Progenitor cell of endocrine pancreas (in vitro differentiated cells): Measurements from ENCODE around the gene GNAI3. TPM values are rescaled to one million over a fixed set of nuclear protein-coding genes. Genes with fewer than 3 reads are reported as not detected.
A peak's percentile ranks its signal among the peaks of the same experiment; 100 is the strongest.

Source experiments
- DNase-seq: peaks from one replicate; pipeline ENCODE4 v3.0.0; 2021; ENCODE audit warnings: low spot score; ENCODE audit not compliant: unreplicated experiment
- H3K27ac Mint-ChIP-seq: 2 replicates; pipeline ENCODE4 v1.8.0; 2021; ENCODE audit warnings: mild to moderate bottlenecking, moderate library complexity, mixed read lengths
- H3K27me3 Mint-ChIP-seq: 2 replicates; pipeline ENCODE4 v1.8.0; 2021; ENCODE audit warnings: mixed read lengths
- H3K36me3 Mint-ChIP-seq: 2 replicates; pipeline ENCODE4 v1.8.0; 2022; ENCODE audit warnings: mixed read lengths; ENCODE audit not compliant: insufficient read depth
- H3K4me1 Mint-ChIP-seq: 2 replicates; pipeline ENCODE4 v1.8.0; 2021; ENCODE audit warnings: low read depth, mixed read lengths
- H3K4me3 Mint-ChIP-seq: 2 replicates; pipeline ENCODE4 v1.8.0; 2021; ENCODE audit warnings: low read depth, mild to moderate bottlenecking, moderate library complexity, mixed read lengths
- H3K9me3 Mint-ChIP-seq: 2 replicates; pipeline ENCODE4 v1.8.0; 2021; ENCODE audit warnings: low read depth, mixed read lengths
- CTCF ChIP-seq: fragments of 200-600 bp; sonication (generic); IDR thresholded peaks from one replicate; pipeline ENCODE4 v1.5.0; 2021; ENCODE audit warnings: antibody characterized with exemption, mild to moderate bottlenecking; ENCODE audit not compliant: unreplicated experiment
- total RNA-seq: library from RNA; stranded (reverse); gene quantifications from 2 replicates; pipeline ENCODE4 v1.2.1, GENCODE V29; 2021

GNAI3 gene
- total RNA-seq, 1 donor from 2014 or later: 10.0 TPM

- peaks cover 2% of the 10 kb centered on the region for H3K4me1 Mint-ChIP-seq
- peak overlapping the region; percentile 82 for H3K27ac Mint-ChIP-seq
- peaks cover 4% of the 10 kb centered on the region for H3K36me3 Mint-ChIP-seq
- H3K27me3 Mint-ChIP-seq: no peaks in the 10 kb centered on the region
- peak; percentile 30 for TF ChIP-seq CTCF
- no peaks in the 10 kb centered on the region for H3K9me3 Mint-ChIP-seq
- no peak for DNase-seq
- no peak overlapping the region for H3K4me3 Mint-ChIP-seq
Measured at GRCh38 chr1:109598655-109599054, 50.2 kb downstream of the GNAI3 start.

GRCh38 chr1:109603229-109603628, 54.8 kb downstream of the GNAI3 start:
- Mint-ChIP-seq H3K4me3 (no peak overlapping the region), H3K27ac (no peak overlapping the region), H3K36me3 (peaks cover 2% of the 10 kb centered on the region), H3K4me1 (peaks cover 2% of the 10 kb centered on the region), H3K27me3 (no peaks in the 10 kb centered on the region), H3K9me3 (no peaks in the 10 kb centered on the region)
- TF ChIP-seq CTCF: no peak
- DNase-seq: no peak

- TF ChIP-seq CTCF: no peak
- H3K27me3 Mint-ChIP-seq: no peaks in the 10 kb centered on the region
Measured at GRCh38 chr1:109605381-109605780, 57.0 kb downstream of the GNAI3 start.

GRCh38 chr1:109609881-109610280, 61.5 kb downstream of the GNAI3 start:
- DNase-seq: no peak
- no peaks in the 10 kb centered on the region for H3K9me3 Mint-ChIP-seq
- H3K27me3 Mint-ChIP-seq: no peaks in the 10 kb centered on the region
- H3K4me1 Mint-ChIP-seq: peaks cover 6% of the 10 kb centered on the region
- H3K4me3 Mint-ChIP-seq: no peak overlapping the region
- H3K36me3 Mint-ChIP-seq: no peaks in the 10 kb centered on the region
- H3K27ac Mint-ChIP-seq: no peak overlapping the region
- TF ChIP-seq CTCF: no peak

More at GRCh38 chr1:109605381-109605780, 57.0 kb downstream of the GNAI3 start:
- H3K36me3 Mint-ChIP-seq: peaks cover 2% of the 10 kb centered on the region
- H3K9me3 Mint-ChIP-seq: no peaks in the 10 kb centered on the region
- no peak for DNase-seq
- H3K4me3 Mint-ChIP-seq: no peak overlapping the region
- no peaks in the 10 kb centered on the region for H3K4me1 Mint-ChIP-seq
- H3K27ac Mint-ChIP-seq: no peak overlapping the region

- H3K27me3 Mint-ChIP-seq: no peaks in the 10 kb centered on the region
- H3K4me3 Mint-ChIP-seq: no peak overlapping the region
- no peaks in the 10 kb centered on the region for H3K9me3 Mint-ChIP-seq
- no peaks in the 10 kb centered on the region for H3K36me3 Mint-ChIP-seq
- peaks cover 6% of the 10 kb centered on the region for H3K4me1 Mint-ChIP-seq
- no peak for DNase-seq
- TF ChIP-seq CTCF: no peak
- H3K27ac Mint-ChIP-seq: no peak overlapping the region
Measured at GRCh38 chr1:109610609-109611307, 62.3 kb downstream of the GNAI3 start.
